Astrocyte (in vitro differentiated cells and primary cell): ENCODE results near the gene CABLES1. TPM values are rescaled to one million over a fixed set of nuclear protein-coding genes. Genes with fewer than 3 reads are reported as not detected.

Experiments used
- DNase-seq: peaks from one replicate; pipeline ENCODE4 v3.0.0-alpha.2; 2010; ENCODE audit warnings: low read depth
- FAIRE-seq: peaks from 2 replicates; lab custom pipeline; 2011; peaks lifted over from hg19 to GRCh38; lab: Jason Lieb, UNC
- H2AFZ ChIP-seq: 2 replicates; pipeline ENCODE4 v1.6.0; 2012; ENCODE audit warnings: low read depth, low read length, inconsistent platforms
- H3K27ac ChIP-seq: 2 replicates; pipeline ENCODE4 v1.5.1; 2011; ENCODE audit warnings: low read depth, low read length, inconsistent platforms
- H3K27me3 ChIP-seq: 2 replicates; pipeline ENCODE4 v1.6.0; 2011; ENCODE audit warnings: low read length, inconsistent platforms; ENCODE audit not compliant: insufficient read depth
- H3K36me3 ChIP-seq: 2 replicates; pipeline ENCODE4 v1.5.1; 2011; ENCODE audit warnings: low read length, inconsistent platforms; ENCODE audit not compliant: insufficient read depth
- H3K4me1 ChIP-seq: 2 replicates; pipeline ENCODE4 v1.5.1; 2011; ENCODE audit warnings: low read length, inconsistent platforms; ENCODE audit not compliant: insufficient read depth
- H3K4me2 ChIP-seq: 2 replicates; pipeline ENCODE4 v1.6.0; 2012; ENCODE audit warnings: low read length, inconsistent platforms
- H3K4me3 ChIP-seq: 2 replicates; pipeline ENCODE4 v1.5.1; 2011; ENCODE audit warnings: low read depth, mild to moderate bottlenecking, low read length, inconsistent platforms; ENCODE audit not compliant: insufficient read depth
- H3K79me2 ChIP-seq: 2 replicates; pipeline ENCODE4 v1.6.0; 2012; ENCODE audit warnings: mild to moderate bottlenecking, low read length, inconsistent platforms; ENCODE audit not compliant: insufficient read depth
- H3K9ac ChIP-seq: 2 replicates; pipeline ENCODE4 v1.6.0; 2012; ENCODE audit warnings: mild to moderate bottlenecking, low read length, inconsistent platforms
- H3K9me3 ChIP-seq: 2 replicates; pipeline ENCODE4 v1.5.1; 2012; ENCODE audit warnings: low read depth, mild to moderate bottlenecking, low read length, inconsistent platforms; ENCODE audit not compliant: insufficient read depth
- H4K20me1 ChIP-seq: 2 replicates; pipeline ENCODE4 v1.6.0; 2012; ENCODE audit warnings: low read length, inconsistent platforms; ENCODE audit not compliant: insufficient read depth
- H3K27ac Mint-ChIP-seq: one replicate; pipeline ENCODE4 v1.8.0; 2021; ENCODE audit warnings: mild to moderate bottlenecking, mixed read lengths; ENCODE audit not compliant: unreplicated experiment
- H3K27me3 Mint-ChIP-seq: one replicate; pipeline ENCODE4 v1.8.0; 2021; ENCODE audit warnings: low read depth, mixed read lengths; ENCODE audit not compliant: unreplicated experiment
- H3K36me3 Mint-ChIP-seq: one replicate; pipeline ENCODE4 v1.8.0; 2021; ENCODE audit warnings: low read depth, mixed read lengths; ENCODE audit not compliant: unreplicated experiment
- H3K4me1 Mint-ChIP-seq: one replicate; pipeline ENCODE4 v1.8.0; 2021; ENCODE audit warnings: low read depth, mixed read lengths; ENCODE audit not compliant: unreplicated experiment
- H3K4me3 Mint-ChIP-seq: one replicate; pipeline ENCODE4 v1.8.0; 2021; ENCODE audit warnings: mild to moderate bottlenecking, moderate library complexity, mixed read lengths; ENCODE audit not compliant: unreplicated experiment
- H3K9me3 Mint-ChIP-seq: one replicate; pipeline ENCODE4 v1.8.0; 2021; ENCODE audit warnings: mild to moderate bottlenecking, mixed read lengths; ENCODE audit not compliant: unreplicated experiment
- CTCF ChIP-seq: IDR thresholded peaks from 2 replicates; pipeline ENCODE4 v1.5.1; 2011; ENCODE audit warnings: low read depth, mild to moderate bottlenecking, inconsistent platforms, low read length, moderate library complexity; ENCODE audit not compliant: insufficient read depth
- EZH2 ChIP-seq: IDR thresholded peaks from 2 replicates; pipeline ENCODE4 v1.6.1; 2012; ENCODE audit warnings: mild to moderate bottlenecking, low read length, inconsistent platforms; ENCODE audit not compliant: insufficient read depth
- total RNA-seq: library from RNA; stranded (reverse); gene quantifications from 2 replicates; pipeline ENCODE4 v1.2.1, GENCODE V29; 2021

The CABLES1 gene
- total RNA-seq, 1 donor from 2014 or later: 14.5 TPM

GRCh38 chr18:23131693-23132319 lies 3.5 kb upstream of the CABLES1 start:
- DNase-seq (peak; percentile 54), FAIRE-seq (peak; percentile 72)
- Mint-ChIP-seq H3K27me3 (no peaks in the 10 kb centered on the region), H3K27ac (no peak overlapping the region), H3K9me3 (no peaks in the 10 kb centered on the region), H3K36me3 (no peaks in the 10 kb centered on the region), H3K4me1 (peaks cover 8% of the 10 kb centered on the region), H3K4me3 (no peak overlapping the region)
- H3K27ac ChIP-seq: no peak overlapping the region
- H3K4me3 ChIP-seq: no peak overlapping the region
- H3K36me3 ChIP-seq: no peaks in the 10 kb centered on the region
- H3K9me3 ChIP-seq: no peaks in the 10 kb centered on the region
- TF ChIP-seq EZH2 (no peak), CTCF (peak; percentile 77)
- no peak overlapping the region for H2AFZ ChIP-seq
- peaks cover 2% of the 10 kb centered on the region for H4K20me1 ChIP-seq
- H3K9ac ChIP-seq: no peak overlapping the region
- H3K4me1 ChIP-seq: peaks cover 19% of the 10 kb centered on the region
- no peaks in the 10 kb centered on the region for H3K27me3 ChIP-seq
- no peak overlapping the region for H3K4me2 ChIP-seq
- peaks cover 5% of the 10 kb centered on the region for H3K79me2 ChIP-seq

- peaks cover 11% of the 10 kb centered on the region for H3K4me1 Mint-ChIP-seq
- H3K79me2 ChIP-seq: peaks cover 27% of the 10 kb centered on the region
- TF ChIP-seq EZH2 (no peak), CTCF (no peak)
- H3K36me3 Mint-ChIP-seq: no peaks in the 10 kb centered on the region
- peak overlapping the region; percentile 73 for H3K9ac ChIP-seq
- H3K36me3 ChIP-seq: no peaks in the 10 kb centered on the region
- H3K27me3 Mint-ChIP-seq: no peaks in the 10 kb centered on the region
- H3K9me3 ChIP-seq: no peaks in the 10 kb centered on the region
- peak overlapping the region; percentile 83 for H3K27ac Mint-ChIP-seq
- H3K4me1 ChIP-seq: peaks cover 31% of the 10 kb centered on the region
- peak overlapping the region; percentile 79 for H2AFZ ChIP-seq
- FAIRE-seq: no peak
- H3K4me3 Mint-ChIP-seq: peak overlapping the region; percentile 85
- peak overlapping the region; percentile 97 for H3K4me2 ChIP-seq
- no peaks in the 10 kb centered on the region for H3K27me3 ChIP-seq
- H3K4me3 ChIP-seq: peak overlapping the region; percentile 70
- H3K9me3 Mint-ChIP-seq: no peaks in the 10 kb centered on the region
- peaks cover 24% of the 10 kb centered on the region for H4K20me1 ChIP-seq
- DNase-seq: no peak
- H3K27ac ChIP-seq: no peak overlapping the region
Observed at GRCh38 chr18:23133860-23134779, 1.2 kb upstream of the CABLES1 start.
